Activated T-cell treated with anti-CD3 and anti-CD28 coated beads, Interleukin-2, amount 50 U/mL, for 72 hours (primary cell): Measurements from ENCODE around the gene SRPX. TPM values are rescaled to one million over a fixed set of nuclear protein-coding genes. Genes with fewer than 3 reads are reported as not detected.

ENCODE experiments used
- ATAC-seq, 2 donors: fragments of 150-1000 bp; cut with Tn5 transposase; replicated peaks in 1 of 2; 2 replicates each; pipeline ENCODE4 v1.10.0; 2021; ENCODE audit warnings: moderate library complexity in 2 of 2, mild to moderate bottlenecking in 1 of 2
- DNase-seq, 2 donors: peaks; one replicate each; pipeline ENCODE4 v3.0.0; 2021 to 2022; ENCODE audit warnings: mixed read lengths in 1 of 2
- H3K27ac Mint-ChIP-seq: one replicate; pipeline ENCODE4 v1.8.0; 2022; ENCODE audit warnings: mild to moderate bottlenecking, moderate library complexity, mixed read lengths
- H3K27me3 Mint-ChIP-seq: one replicate; pipeline ENCODE4 v1.8.0; 2022; ENCODE audit warnings: low read depth, mixed read lengths
- H3K36me3 Mint-ChIP-seq, 2 donors: one replicate each; pipeline ENCODE4 v1.8.0; 2022; ENCODE audit warnings: mixed read lengths in 2 of 2, mild to moderate bottlenecking in 1 of 2; ENCODE audit not compliant: insufficient read depth in 2 of 2
- H3K4me1 Mint-ChIP-seq: one replicate; pipeline ENCODE4 v1.8.0; 2022; ENCODE audit warnings: low read depth, mixed read lengths
- H3K4me3 Mint-ChIP-seq, 2 donors: one replicate each; pipeline ENCODE4 v1.8.0; 2022; ENCODE audit warnings: mild to moderate bottlenecking in 2 of 2, mixed read lengths in 2 of 2, moderate library complexity in 2 of 2
- H3K9me3 Mint-ChIP-seq, 2 donors: one replicate each; pipeline ENCODE4 v1.8.0; 2022; ENCODE audit warnings: mixed read lengths in 2 of 2
- total RNA-seq, 2 donors: library from RNA; stranded (reverse); gene quantifications; one replicate each; pipeline ENCODE4 v1.2.3, GENCODE V29; 2022

SRPX gene
- total RNA-seq, 2 donors from 2014 or later = not detected

DNA sequence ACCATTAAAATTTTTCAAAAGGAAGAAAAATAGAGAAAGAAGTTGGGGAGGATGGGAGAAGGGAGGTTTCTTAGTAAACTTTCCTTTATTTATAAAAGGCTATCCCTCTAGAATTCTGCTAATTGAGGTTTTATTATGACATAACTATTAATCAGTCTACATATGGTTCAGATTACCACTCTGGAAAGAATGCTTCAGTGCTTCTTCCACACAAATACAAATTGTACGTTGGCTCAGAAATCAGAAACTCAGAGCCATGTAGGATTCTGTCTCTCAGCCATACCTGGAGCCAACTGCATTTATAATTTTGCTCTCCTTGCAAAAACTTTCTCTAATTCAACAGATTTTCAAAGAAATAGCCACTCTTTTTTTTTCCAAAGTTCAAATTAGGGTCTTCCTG, 37.1 kb downstream of the SRPX start:
- DNase-seq = no peak
- Mint-ChIP-seq H3K27me3 (peaks cover 24% of the 10 kb centered on the region), H3K9me3 (no peaks in the 10 kb centered on the region), H3K36me3 (no peaks in the 10 kb centered on the region), H3K27ac (no peak overlapping the region), H3K4me3 (no peak overlapping the region), H3K4me1 (no peaks in the 10 kb centered on the region)
- ATAC-seq = no peak

DNA sequence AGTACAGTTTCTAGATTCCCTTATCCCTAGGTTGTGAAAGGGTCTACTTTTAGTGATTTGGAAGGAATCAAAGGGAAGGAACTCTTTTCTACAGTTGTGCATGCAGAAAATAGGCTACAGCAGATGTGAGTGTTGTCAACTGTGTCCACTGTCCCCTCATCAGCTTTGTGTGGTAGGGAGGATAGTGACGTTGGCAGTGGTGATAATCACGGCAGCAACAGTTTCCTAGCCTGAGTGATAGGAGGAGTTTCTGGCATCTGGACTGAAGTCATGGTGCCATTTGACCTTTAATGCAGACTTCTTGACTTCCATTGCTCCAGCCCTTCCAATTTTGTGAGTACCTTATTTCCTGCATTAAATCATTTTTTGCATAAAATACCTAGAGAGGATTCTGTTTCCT, 39.3 kb downstream of the SRPX start:
- no peak for ATAC-seq
- H3K9me3 Mint-ChIP-seq = no peaks in the 10 kb centered on the region
- H3K36me3 Mint-ChIP-seq = no peaks in the 10 kb centered on the region
- no peak overlapping the region for H3K4me3 Mint-ChIP-seq
- DNase-seq = no peak
- peaks cover 23% of the 10 kb centered on the region for H3K27me3 Mint-ChIP-seq
- no peak overlapping the region for H3K27ac Mint-ChIP-seq
- no peaks in the 10 kb centered on the region for H3K4me1 Mint-ChIP-seq

DNA sequence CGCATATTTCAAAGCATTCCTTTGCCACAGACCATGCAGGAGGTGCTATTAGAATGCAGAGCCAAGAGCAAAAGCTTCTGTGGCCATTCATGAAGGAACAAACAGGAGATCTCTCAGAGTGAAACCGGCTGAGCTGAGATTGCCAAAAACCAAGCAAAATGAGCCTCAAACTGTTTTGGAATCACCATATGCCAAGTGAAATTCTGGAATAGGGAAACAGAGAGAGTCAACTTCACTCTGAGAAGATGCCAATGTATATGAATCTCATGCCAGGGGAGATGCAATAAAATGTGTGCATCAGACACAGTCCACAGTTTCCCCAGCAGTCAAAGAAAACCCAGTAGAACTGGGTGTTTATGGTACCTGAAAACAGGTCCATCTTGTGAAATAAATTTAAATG, 42.3 kb downstream of the SRPX start:
- Mint-ChIP-seq H3K9me3 (no peaks in the 10 kb centered on the region), H3K4me3 (no peak overlapping the region), H3K27me3 (peaks cover 26% of the 10 kb centered on the region), H3K4me1 (no peaks in the 10 kb centered on the region), H3K36me3 (no peaks in the 10 kb centered on the region), H3K27ac (no peak overlapping the region)
- no peak for ATAC-seq
- no peak for DNase-seq

DNA sequence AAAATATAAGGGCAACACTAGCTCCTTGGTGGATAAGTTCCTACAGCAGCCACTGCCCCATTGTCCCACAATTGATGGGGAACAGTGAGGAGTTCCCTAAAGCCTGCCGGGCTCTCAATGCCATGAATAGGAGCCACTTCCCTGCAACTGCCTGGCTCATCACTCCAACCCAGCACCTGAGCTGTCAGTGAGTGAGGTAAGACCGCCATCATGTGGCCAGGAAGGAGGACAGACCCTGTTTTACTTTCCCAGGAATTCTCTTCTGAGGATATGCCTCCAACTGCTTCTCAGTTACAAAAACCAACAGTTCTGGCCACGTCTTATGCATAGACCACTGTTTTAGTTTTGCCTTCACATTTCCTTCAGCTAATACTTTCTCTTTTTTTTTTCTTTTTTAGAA, 45.5 kb downstream of the SRPX start:
- peak; percentile 0 to 2 for DNase-seq
- Mint-ChIP-seq H3K4me1 (no peaks in the 10 kb centered on the region), H3K27me3 (peaks cover 31% of the 10 kb centered on the region), H3K36me3 (no peaks in the 10 kb centered on the region), H3K4me3 (no peak overlapping the region), H3K9me3 (no peaks in the 10 kb centered on the region), H3K27ac (no peak overlapping the region)
- no peak for ATAC-seq

DNA sequence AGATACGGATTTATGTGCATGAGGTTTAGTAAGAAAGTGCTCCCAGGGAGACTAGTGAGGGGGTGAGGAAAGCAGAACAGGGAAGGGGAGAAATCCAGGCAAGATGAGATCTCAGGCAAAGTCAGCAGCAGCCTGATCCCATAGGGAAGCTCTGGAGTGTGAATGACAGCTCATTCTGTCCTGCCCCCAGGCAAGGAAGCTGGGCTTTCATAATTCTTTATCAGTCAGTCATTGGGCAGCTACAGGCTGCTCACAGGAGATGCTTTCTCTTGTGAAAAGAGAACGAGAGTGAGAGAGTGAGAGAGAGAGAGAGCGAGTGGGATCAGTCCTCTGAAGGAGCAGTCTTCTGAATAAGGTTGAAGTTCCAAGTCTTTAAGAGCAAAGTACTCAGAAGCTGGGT, 48.1 kb downstream of the SRPX start:
- ATAC-seq = no peak
- Mint-ChIP-seq H3K27me3 (peaks cover 33% of the 10 kb centered on the region), H3K9me3 (no peaks in the 10 kb centered on the region), H3K4me1 (no peaks in the 10 kb centered on the region), H3K4me3 (no peak overlapping the region), H3K36me3 (no peaks in the 10 kb centered on the region), H3K27ac (no peak overlapping the region)
- DNase-seq = no peak

DNA sequence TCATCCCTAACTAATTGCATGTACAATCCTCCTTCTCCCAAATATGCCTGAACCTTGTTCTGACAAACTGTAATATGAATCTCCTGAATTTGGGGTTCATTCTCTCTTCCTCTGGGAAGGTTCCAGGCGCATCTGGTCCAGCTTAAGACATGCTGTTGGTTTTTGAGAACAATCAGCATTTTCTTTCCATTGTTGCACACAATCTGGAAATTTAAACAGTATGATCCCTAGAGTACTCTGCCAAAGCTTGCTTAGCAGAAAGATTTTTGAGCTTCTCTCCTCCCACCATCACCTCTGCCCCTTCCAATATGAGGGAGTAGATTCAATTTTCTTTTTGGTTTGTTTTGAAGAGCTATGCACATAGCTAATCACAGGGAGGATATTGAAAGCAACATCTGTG, 50.1 kb downstream of the SRPX start:
- Mint-ChIP-seq H3K4me3 (no peak overlapping the region), H3K9me3 (no peaks in the 10 kb centered on the region)

DNA sequence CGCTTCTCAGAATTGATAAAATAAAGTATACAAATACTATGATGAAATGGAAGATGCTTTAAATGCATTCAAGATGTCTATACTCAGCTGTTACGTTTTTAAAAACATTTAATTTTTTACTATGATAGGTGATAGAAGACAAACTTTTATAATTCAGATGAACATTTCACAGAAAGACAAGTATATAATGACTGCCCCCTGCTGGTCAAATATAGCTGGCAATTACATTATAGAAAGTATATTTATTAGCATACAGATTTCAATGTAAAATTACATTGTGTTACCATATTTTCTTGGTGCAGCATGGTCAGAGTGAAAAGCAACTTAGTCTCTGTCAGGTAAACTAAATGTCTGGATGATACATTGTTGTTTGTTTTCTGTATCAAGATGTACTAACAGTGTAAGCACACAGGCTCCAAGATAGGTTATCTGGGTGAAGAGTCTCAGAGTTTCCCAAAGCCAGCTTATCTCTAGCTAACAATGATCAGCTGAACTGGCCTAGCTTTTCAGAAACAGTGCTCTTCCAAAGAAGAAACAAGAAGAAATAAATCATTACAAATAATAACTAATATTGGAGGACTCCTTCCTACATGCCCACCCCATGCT, 54.1 kb downstream of the SRPX start:
- peak; percentile 3 to 10 for DNase-seq

More for the DNA sequence above, 50.1 kb downstream of the SRPX start:
- peaks cover 33% of the 10 kb centered on the region for H3K27me3 Mint-ChIP-seq
- no peak overlapping the region for H3K27ac Mint-ChIP-seq
- H3K4me1 Mint-ChIP-seq = no peaks in the 10 kb centered on the region
- H3K36me3 Mint-ChIP-seq = no peaks in the 10 kb centered on the region
- ATAC-seq (no peak), DNase-seq (no peak)

DNA sequence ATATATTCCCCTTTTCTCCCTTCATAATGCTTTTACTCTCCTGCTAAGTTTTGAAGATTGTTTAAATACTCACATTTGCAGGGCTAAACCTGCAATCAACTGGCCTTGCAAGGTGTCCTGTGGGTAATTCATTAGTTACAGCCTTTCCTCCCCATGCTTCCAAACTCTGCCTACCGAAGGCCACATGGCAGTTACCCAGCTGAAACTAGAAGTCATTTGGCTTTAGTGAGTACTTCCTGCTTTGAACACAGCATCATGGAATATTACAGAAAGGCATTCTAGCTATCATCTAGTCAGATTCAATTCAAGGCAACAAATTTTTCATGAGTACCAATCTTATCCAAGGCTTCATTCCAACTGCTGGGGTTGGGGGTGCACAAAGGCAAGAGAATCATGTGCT, 55.6 kb downstream of the SRPX start:
- H3K9me3 Mint-ChIP-seq = no peaks in the 10 kb centered on the region
- no peak for ATAC-seq
- no peaks in the 10 kb centered on the region for H3K4me1 Mint-ChIP-seq
- H3K36me3 Mint-ChIP-seq = no peaks in the 10 kb centered on the region
- H3K27me3 Mint-ChIP-seq = peaks cover 38% of the 10 kb centered on the region
- H3K27ac Mint-ChIP-seq = no peak overlapping the region
- H3K4me3 Mint-ChIP-seq = no peak overlapping the region
- no peak for DNase-seq

More for the DNA sequence above, 54.1 kb downstream of the SRPX start:
- no peaks in the 10 kb centered on the region for H3K4me1 Mint-ChIP-seq
- H3K36me3 Mint-ChIP-seq = no peaks in the 10 kb centered on the region
- ATAC-seq = no peak
- peaks cover 43% of the 10 kb centered on the region for H3K27me3 Mint-ChIP-seq
- H3K9me3 Mint-ChIP-seq = no peaks in the 10 kb centered on the region
- no peak overlapping the region for H3K4me3 Mint-ChIP-seq
- no peak overlapping the region for H3K27ac Mint-ChIP-seq

DNA sequence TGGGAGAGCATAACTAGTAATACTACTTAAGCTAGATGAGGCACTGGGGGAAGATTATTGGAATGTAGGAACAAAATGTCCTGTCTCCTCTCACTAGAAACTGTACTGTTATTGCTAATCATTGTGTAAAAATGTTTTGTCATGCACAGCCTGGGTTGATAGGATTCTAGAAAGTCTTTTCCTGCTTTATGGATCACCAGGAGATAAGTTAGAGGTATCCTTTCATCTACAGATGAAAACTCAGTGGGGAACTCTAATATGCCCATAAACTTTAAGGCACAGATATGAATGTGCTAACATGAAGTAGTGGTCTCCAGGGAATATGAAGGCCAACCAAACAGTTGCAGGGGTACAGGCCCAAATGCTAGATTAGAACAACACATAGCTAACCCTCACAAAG, 57.5 kb downstream of the SRPX start:
- no peaks in the 10 kb centered on the region for H3K9me3 Mint-ChIP-seq
- H3K4me1 Mint-ChIP-seq = no peaks in the 10 kb centered on the region
- H3K27me3 Mint-ChIP-seq = peaks cover 30% of the 10 kb centered on the region
- no peak overlapping the region for H3K4me3 Mint-ChIP-seq
- DNase-seq = no peak
- H3K36me3 Mint-ChIP-seq = no peaks in the 10 kb centered on the region
- H3K27ac Mint-ChIP-seq = no peak overlapping the region
- no peak for ATAC-seq

DNA sequence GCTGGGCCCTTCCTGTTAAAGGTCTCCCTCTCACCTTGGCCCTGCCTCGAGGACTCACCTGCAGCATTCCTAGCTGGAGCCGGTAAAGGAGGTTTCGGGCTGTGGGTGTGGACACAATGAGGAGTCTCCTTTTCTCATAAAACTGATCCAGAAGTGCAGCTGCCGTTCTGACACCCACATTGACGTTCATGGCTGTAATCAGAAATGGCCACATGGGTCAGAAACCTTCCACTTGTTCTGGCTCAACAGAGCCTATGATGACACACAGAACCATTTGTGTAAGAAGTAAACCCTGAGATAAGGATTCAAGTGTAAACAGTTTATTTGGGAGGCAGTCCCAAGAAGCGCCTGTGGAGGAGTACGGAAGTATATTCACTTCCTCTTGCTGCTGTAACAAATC, 63.8 kb downstream of the SRPX start:
- Mint-ChIP-seq H3K4me3 (no peak overlapping the region), H3K9me3 (no peaks in the 10 kb centered on the region), H3K4me1 (no peaks in the 10 kb centered on the region), H3K27ac (no peak overlapping the region), H3K27me3 (peaks cover 30% of the 10 kb centered on the region), H3K36me3 (no peaks in the 10 kb centered on the region)
- DNase-seq = no peak
- no peak for ATAC-seq

DNA sequence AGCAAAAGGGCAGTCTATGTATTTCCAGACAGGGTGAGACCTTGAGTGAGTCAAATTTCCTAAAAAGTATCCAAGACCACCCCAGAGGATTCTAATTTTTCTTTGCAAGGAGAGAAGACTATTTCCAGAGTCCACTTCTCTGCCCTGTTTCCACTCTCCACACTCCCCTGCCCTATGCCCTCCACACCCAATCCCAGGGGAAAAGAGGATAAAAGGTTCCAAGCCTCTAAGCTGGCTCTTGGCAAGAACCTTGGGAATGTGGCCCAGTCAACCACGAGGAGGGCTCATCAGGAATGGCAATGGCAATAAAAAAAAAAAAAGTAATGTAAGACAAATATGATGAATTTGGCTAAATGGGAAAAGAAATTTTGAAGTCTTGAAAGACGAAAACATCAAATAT, 65.9 kb downstream of the SRPX start:
- H3K27ac Mint-ChIP-seq = no peak overlapping the region
- H3K4me1 Mint-ChIP-seq = no peaks in the 10 kb centered on the region
- peaks cover 0 to 1% of the 10 kb centered on the region in 2 donors for H3K36me3 Mint-ChIP-seq
- H3K9me3 Mint-ChIP-seq = no peaks in the 10 kb centered on the region
- H3K27me3 Mint-ChIP-seq = peaks cover 45% of the 10 kb centered on the region
- ATAC-seq = no peak
- no peak overlapping the region for H3K4me3 Mint-ChIP-seq
- DNase-seq = no peak

DNA sequence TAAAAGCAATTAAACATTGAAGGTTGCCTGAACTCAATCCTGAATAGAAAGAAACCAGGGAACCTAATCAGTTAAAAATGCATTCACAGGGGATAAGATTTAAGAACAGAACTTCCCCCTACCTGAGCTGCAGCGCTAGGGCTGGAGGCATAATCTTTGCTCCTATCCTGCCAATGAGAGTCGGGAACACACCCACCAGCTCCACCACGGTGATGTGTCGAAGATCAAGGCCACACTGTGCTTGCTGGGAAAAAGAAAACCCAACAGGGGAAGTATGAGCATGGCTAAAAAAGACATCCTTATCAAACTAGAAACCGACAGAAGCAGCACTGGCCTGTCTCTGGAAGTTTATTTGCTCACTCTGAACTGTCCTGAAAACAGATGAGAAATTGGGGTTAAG, 66.3 kb downstream of the SRPX start:
- no peaks in the 10 kb centered on the region for H3K9me3 Mint-ChIP-seq
- no peaks in the 10 kb centered on the region for H3K4me1 Mint-ChIP-seq
- H3K27me3 Mint-ChIP-seq = peaks cover 48% of the 10 kb centered on the region
- H3K4me3 Mint-ChIP-seq = no peak overlapping the region
- no peak overlapping the region for H3K27ac Mint-ChIP-seq
- H3K36me3 Mint-ChIP-seq = peaks cover 0 to 1% of the 10 kb centered on the region in 2 donors
- DNase-seq = no peak
- ATAC-seq = no peak

DNA sequence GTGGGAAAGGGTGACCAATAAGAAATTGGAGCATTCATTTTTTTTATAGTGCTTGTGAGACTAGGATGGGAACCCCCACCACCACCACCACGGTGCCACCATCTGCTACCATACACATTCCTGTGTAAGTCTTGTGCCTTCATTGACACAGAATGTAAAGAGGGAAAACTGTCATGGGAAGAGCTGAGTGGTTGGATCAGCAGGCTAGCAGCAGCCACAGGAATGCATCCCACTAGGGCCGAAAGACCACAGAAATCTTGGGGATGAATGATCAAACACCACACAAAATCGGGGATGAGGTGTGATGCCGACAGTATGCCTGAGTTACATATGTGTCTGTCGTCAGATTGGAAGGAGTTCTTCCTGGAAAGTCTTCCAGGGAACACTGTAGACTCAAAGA, 69.2 kb downstream of the SRPX start:
- Mint-ChIP-seq H3K9me3 (no peaks in the 10 kb centered on the region), H3K27me3 (peaks cover 42% of the 10 kb centered on the region), H3K27ac (no peak overlapping the region), H3K4me1 (no peaks in the 10 kb centered on the region), H3K4me3 (no peak overlapping the region), H3K36me3 (peaks cover 0 to 1% of the 10 kb centered on the region in 2 donors)
- no peak for DNase-seq
- ATAC-seq = no peak

DNA sequence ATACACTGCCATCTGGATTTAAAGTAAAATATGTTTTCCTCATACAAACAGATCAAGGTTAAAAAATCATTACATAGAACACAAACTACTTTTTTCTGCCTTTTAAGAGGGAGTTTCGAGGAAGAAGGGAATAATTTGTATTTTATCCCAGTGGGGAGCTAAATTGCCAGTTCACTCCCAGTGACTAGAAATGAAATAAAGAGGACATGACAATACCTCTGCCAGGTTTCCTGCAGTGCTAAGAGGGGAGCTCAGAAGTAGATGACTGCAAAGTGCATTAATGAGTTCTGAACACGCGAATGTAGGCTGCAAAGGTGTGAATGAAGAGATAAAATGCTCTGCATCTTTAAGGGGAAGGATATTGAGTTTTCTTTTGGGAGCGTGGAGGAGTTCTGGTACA, 69.7 kb downstream of the SRPX start:
- no peak for ATAC-seq
- Mint-ChIP-seq H3K27me3 (peaks cover 42% of the 10 kb centered on the region), H3K4me1 (no peaks in the 10 kb centered on the region), H3K9me3 (no peaks in the 10 kb centered on the region), H3K27ac (no peak overlapping the region), H3K4me3 (no peak overlapping the region), H3K36me3 (peaks cover 0 to 1% of the 10 kb centered on the region in 2 donors)
- DNase-seq = no peak
